ENCODE measurements around the gene AP3B2. TPM values are rescaled to one million over a fixed set of nuclear protein-coding genes. Genes with fewer than 3 reads are reported as not detected.

AP3B2 gene
- total and polyA plus RNA-seq, 2 of the 4 experiments (the other 2 are of a cell fraction), result 0.14 TPM; not detected in 1

DNA sequence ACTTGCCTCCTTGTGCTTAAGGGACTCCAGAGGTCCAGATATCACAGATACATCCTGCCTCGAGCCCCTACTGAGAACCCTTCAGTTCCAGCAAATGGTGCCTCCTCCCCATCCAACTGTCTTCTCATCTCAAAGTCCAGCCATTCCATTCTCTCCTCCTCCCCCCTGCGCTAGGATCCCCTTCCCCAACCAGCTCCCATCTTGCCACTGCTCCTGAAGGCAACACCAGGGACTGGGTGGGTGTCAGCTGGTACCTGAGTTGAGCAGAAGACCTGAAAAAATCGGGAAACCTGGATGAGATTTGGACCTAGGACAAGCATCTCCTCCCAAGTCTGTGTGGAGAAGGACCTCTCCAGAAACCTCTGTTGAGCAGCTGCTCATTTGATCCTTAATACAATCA, 2.4 kb upstream of the AP3B2 start:
- Histone ChIP-seq H3K4me1 (ENCODE audit: control insufficient read depth, insufficient read depth, low read length) (peaks cover 2% of the 10 kb centered on the region; the same call in 1 of the 2 replicates), H4K8ac (ENCODE audit: low read depth in 2 of 2, low read length in 2 of 2) (no peak overlapping the region), H3K18ac (ENCODE audit: low read depth, low read length) (no peak overlapping the region), H3K9ac (ENCODE audit: low read depth, low read length) (no peak overlapping the region), H2BK15ac (ENCODE audit: low read depth, low read length) (no peak overlapping the region), H3K4ac (ENCODE audit: low read depth, low read length) (no peak overlapping the region), H3K4me3 (ENCODE audit: insufficient read depth, low read depth, low read length) (no peak overlapping the region), H3K56ac (ENCODE audit: extremely low read depth, insufficient read depth, low read length) (no peak overlapping the region), H3K23ac (ENCODE audit: low read depth, low read length) (no peak overlapping the region), H4K91ac (ENCODE audit: insufficient read depth, low read depth, low read length) (no peak overlapping the region), H2BK20ac (ENCODE audit: low read depth, low read length) (no peak overlapping the region), H3K36me3 (ENCODE audit: control insufficient read depth, insufficient read depth, low read length) (no peaks in the 10 kb centered on the region), H4K5ac (ENCODE audit: low read depth, low read length) (no peak overlapping the region), H3K9me1 (ENCODE audit: insufficient read depth, low read length) (peaks cover 6% of the 10 kb centered on the region; the same call in 1 of the 2 replicates), H2AFZ (replicated peaks; ENCODE audit: low read length, poor library complexity) (no peak overlapping the region), H2BK120ac (ENCODE audit: low read depth, low read length) (no peak overlapping the region), H3K4me2 (ENCODE audit: low read depth, low read length) (no peak overlapping the region), H3K27ac (ENCODE audit: insufficient read depth, low read length) (no peak overlapping the region), H3K9me3 (ENCODE audit: control insufficient read depth, insufficient read depth, low read length) (no peaks in the 10 kb centered on the region), H4K20me1 (ENCODE audit: insufficient read depth, low read length) (no peaks in the 10 kb centered on the region), H3K27me3 (ENCODE audit: control insufficient read depth, insufficient read depth, low read length) (peaks cover 7% of the 10 kb centered on the region; the same call in 1 of the 2 replicates), H3K79me1 (ENCODE audit: low read depth in 1 of 2, low read length in 2 of 2) (no peaks in the 10 kb centered on the region), H2AK5ac (ENCODE audit: low read depth, low read length) (no peak overlapping the region), H3K14ac (replicated peaks; ENCODE audit: low read depth, low read length) (no peak overlapping the region), H2AK9ac (replicated peaks; ENCODE audit: low read depth, low read length, poor library complexity) (no peak overlapping the region), H2BK5ac (ENCODE audit: low read depth, low read length, poor library complexity, severe bottlenecking) (no peak overlapping the region)
- CTCF ChIA-PET, result no interaction called here
- no peak for ATAC-seq (ENCODE audit: low read depth)
- dilution Hi-C loops (cut with HindIII; ENCODE audit: low sequenced_read_pairs, unreplicated experiment), result no loop called here
- no CpG with 5 or more reads among the region's 3 CpGs for WGBS, 2 experiments (ENCODE audit: extremely low coverage in 2 of 2, insufficient read length in 1 of 2)
- no TSS peak for BruUV-seq (replicated peaks)
- intact Hi-C loops (cut with micrococcal nuclease), result no loop called here
- in situ Hi-C loops (cut with MboI; ENCODE audit: low sequenced_read_pairs), result no loop called here
- DNase-seq, result no peak
- POLR2A ChIA-PET (ENCODE audit: unreplicated experiment), result no interaction called here
- TF ChIP-seq CHD1 (IDR thresholded peaks at IDR 0.05; ENCODE audit: low read depth, low read length) (no peak), BHLHE40 (IDR thresholded peaks at IDR 0.05; ENCODE audit: low read depth, low read length) (no peak), MXI1 (IDR thresholded peaks at IDR 0.05; ENCODE audit: borderline replicate concordance, low read depth, low read length) (no peak), CEBPB (IDR thresholded peaks at IDR 0.05; ENCODE audit: low read depth, low read length) (no peak), RAD21 (IDR thresholded peaks at IDR 0.05; ENCODE audit: low read length) (no peak), RCOR1 (IDR thresholded peaks at IDR 0.05; ENCODE audit: insufficient replicate concordance, low read length) (no peak), MAFK (IDR thresholded peaks at IDR 0.05; ENCODE audit: low read depth, low read length) (no peak), NFE2L2 (IDR thresholded peaks at IDR 0.05; ENCODE audit: low read depth, low read length) (no peak), MAZ (IDR thresholded peaks at IDR 0.05; ENCODE audit: borderline replicate concordance, low read depth, low read length) (no peak), RFX5 (IDR thresholded peaks at IDR 0.05; ENCODE audit: low read depth, low read length) (no peak), FOS (IDR thresholded peaks at IDR 0.05; ENCODE audit: low read depth, low read length) (no peak), POLR2A (IDR thresholded peaks at IDR 0.05; ENCODE audit: low read depth, low read length) (no peak), SMC3 (IDR thresholded peaks at IDR 0.05; ENCODE audit: low read depth, low read length) (no peak)
- TF ChIP-seq, protein P1, sequence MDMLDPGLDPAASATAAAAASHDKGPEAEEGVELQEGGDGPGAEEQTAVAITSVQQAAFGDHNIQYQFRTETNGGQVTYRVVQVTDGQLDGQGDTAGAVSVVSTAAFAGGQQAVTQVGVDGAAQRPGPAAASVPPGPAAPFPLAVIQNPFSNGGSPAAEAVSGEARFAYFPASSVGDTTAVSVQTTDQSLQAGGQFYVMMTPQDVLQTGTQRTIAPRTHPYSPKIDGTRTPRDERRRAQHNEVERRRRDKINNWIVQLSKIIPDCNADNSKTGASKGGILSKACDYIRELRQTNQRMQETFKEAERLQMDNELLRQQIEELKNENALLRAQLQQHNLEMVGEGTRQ (IDR thresholded peaks at IDR 0.05; ENCODE audit: low read depth, low read length), result no peak
- TF ChIP-seq, protein P2, sequence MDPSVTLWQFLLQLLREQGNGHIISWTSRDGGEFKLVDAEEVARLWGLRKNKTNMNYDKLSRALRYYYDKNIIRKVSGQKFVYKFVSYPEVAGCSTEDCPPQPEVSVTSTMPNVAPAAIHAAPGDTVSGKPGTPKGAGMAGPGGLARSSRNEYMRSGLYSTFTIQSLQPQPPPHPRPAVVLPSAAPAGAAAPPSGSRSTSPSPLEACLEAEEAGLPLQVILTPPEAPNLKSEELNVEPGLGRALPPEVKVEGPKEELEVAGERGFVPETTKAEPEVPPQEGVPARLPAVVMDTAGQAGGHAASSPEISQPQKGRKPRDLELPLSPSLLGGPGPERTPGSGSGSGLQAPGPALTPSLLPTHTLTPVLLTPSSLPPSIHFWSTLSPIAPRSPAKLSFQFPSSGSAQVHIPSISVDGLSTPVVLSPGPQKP (IDR thresholded peaks at IDR 0.05; ENCODE audit: borderline replicate concordance, low read depth, low read length), result no peak
- TF ChIP-seq, protein P3, sequence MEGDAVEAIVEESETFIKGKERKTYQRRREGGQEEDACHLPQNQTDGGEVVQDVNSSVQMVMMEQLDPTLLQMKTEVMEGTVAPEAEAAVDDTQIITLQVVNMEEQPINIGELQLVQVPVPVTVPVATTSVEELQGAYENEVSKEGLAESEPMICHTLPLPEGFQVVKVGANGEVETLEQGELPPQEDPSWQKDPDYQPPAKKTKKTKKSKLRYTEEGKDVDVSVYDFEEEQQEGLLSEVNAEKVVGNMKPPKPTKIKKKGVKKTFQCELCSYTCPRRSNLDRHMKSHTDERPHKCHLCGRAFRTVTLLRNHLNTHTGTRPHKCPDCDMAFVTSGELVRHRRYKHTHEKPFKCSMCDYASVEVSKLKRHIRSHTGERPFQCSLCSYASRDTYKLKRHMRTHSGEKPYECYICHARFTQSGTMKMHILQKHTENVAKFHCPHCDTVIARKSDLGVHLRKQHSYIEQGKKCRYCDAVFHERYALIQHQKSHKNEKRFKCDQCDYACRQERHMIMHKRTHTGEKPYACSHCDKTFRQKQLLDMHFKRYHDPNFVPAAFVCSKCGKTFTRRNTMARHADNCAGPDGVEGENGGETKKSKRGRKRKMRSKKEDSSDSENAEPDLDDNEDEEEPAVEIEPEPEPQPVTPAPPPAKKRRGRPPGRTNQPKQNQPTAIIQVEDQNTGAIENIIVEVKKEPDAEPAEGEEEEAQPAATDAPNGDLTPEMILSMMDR (conservative IDR thresholded peaks at IDR 0.05; ENCODE audit: low read depth, low read length), result no peak

All from IMR-90 (cell line).